Smooth muscle cell (in vitro differentiated cells): ENCODE data around the gene SLC4A9. TPM values are rescaled to one million over a fixed set of nuclear protein-coding genes. Genes with fewer than 3 reads are reported as not detected.
A peak's percentile ranks its signal among the peaks of the same experiment; 100 is the strongest.

Experiments
- DNase-seq: peaks from one replicate; lab custom pipeline; 2025; ENCODE audit not compliant: unreplicated experiment; lab: John Stamatoyannopoulos, UW
- H2AFZ ChIP-seq: fragments of 200-600 bp; sonication (generic); 2 replicates; pipeline ENCODE4 v1.6.0; 2016; ENCODE audit warnings: antibody characterized with exemption, low read depth, mild to moderate bottlenecking
- H3F3A ChIP-seq: fragments of 200-600 bp; sonication (generic); 2 replicates; pipeline ENCODE4 v1.6.0; 2017; ENCODE audit warnings: antibody characterized with exemption, low read depth
- H3K27ac ChIP-seq: fragments of 200-600 bp; sonication (generic); 2 replicates; pipeline ENCODE4 v1.5.1; 2016; ENCODE audit warnings: low read depth, mild to moderate bottlenecking
- H3K27me3 ChIP-seq: fragments of 200-600 bp; sonication (generic); 2 replicates; pipeline ENCODE4 v1.6.1; 2016; ENCODE audit warnings: low read depth, mild to moderate bottlenecking
- H3K36me3 ChIP-seq: fragments of 200-600 bp; sonication (generic); 2 replicates; pipeline ENCODE4 v1.5.1; 2016; ENCODE audit warnings: low read depth
- H3K4me1 ChIP-seq: fragments of 200-600 bp; sonication (generic); 2 replicates; pipeline ENCODE4 v1.5.1; 2016; ENCODE audit warnings: low read depth
- H3K4me2 ChIP-seq: fragments of 200-600 bp; sonication (generic); 2 replicates; pipeline ENCODE4 v1.6.0; 2016; ENCODE audit warnings: mild to moderate bottlenecking
- H3K4me3 ChIP-seq: fragments of 200-600 bp; sonication (generic); 2 replicates; pipeline ENCODE4 v1.5.1; 2016; ENCODE audit warnings: mild to moderate bottlenecking
- H3K79me2 ChIP-seq: fragments of 200-600 bp; sonication (generic); 2 replicates; pipeline ENCODE4 v1.6.0; 2016; ENCODE audit warnings: low read depth, mild to moderate bottlenecking
- H3K9ac ChIP-seq: fragments of 200-600 bp; sonication (generic); 2 replicates; pipeline ENCODE4 v1.6.0; 2016; ENCODE audit warnings: low read depth
- H3K9me3 ChIP-seq: fragments of 200-600 bp; sonication (generic); replicated peaks from 2 replicates; pipeline ENCODE4 v1.5.1; 2016; ENCODE audit warnings: low read depth
- H4K20me1 ChIP-seq: fragments of 200-600 bp; sonication (generic); 2 replicates; pipeline ENCODE4 v1.6.0; 2016; ENCODE audit warnings: low read depth
- CTCF ChIP-seq: fragments of 200-600 bp; sonication (generic); IDR thresholded peaks from 2 replicates; pipeline ENCODE4 v1.5.1; 2017; ENCODE audit warnings: borderline replicate concordance, mild to moderate bottlenecking, antibody characterized with exemption; ENCODE audit not compliant: insufficient read depth, poor library complexity, severe bottlenecking
- WGBS: methylation state at CpG from one replicate; pipeline ENCODE4 v1.1.7; 2016; ENCODE audit warnings: low lambda C conversion rate; 5-methylcytosine and 5-hydroxymethylcytosine counted together
- polyA plus RNA-seq: library from polyadenylated mRNA; unstranded; fragments of >200 nt; fragmentation: Nextera tagmentation; extraction: Ambion mirVana; gene quantifications from 2 replicates; pipeline ENCODE4 v1.2.1, GENCODE V29; 2016
- total RNA-seq: library from RNA; depleted of rRNA; stranded (reverse); fragments of >200 nt; gene quantifications from 2 replicates; pipeline ENCODE4 v1.2.3, GENCODE V29; 2014

Gene SLC4A9
- total and polyA plus RNA-seq, 2 experiments from 2014 or later = not detected

GRCh38 chr5:140362875-140363630 lies 3.1 kb downstream of the SLC4A9 start:
- H3F3A ChIP-seq = no peaks in the 10 kb centered on the region
- no peak overlapping the region for H3K27ac ChIP-seq
- H3K9ac ChIP-seq = no peak overlapping the region
- peak overlapping the region; percentile 48 for H3K4me3 ChIP-seq
- DNase-seq = peak; percentile 33
- no peaks in the 10 kb centered on the region for H3K27me3 ChIP-seq
- no peaks in the 10 kb centered on the region for H3K79me2 ChIP-seq
- 15% methylated on average over 29 of the region's 29 CpGs for WGBS
- no peaks in the 10 kb centered on the region for H3K4me1 ChIP-seq
- H2AFZ ChIP-seq = peak overlapping the region; percentile 96
- H3K4me2 ChIP-seq = peak overlapping the region; percentile 95
- peak; percentile 92 for TF ChIP-seq CTCF
- no peaks in the 10 kb centered on the region for H3K9me3 ChIP-seq
- no peaks in the 10 kb centered on the region for H3K36me3 ChIP-seq
- no peaks in the 10 kb centered on the region for H4K20me1 ChIP-seq

GRCh38 chr5:140363631-140364471 lies 3.9 kb downstream of the SLC4A9 start:
- Histone ChIP-seq H3K36me3 (no peaks in the 10 kb centered on the region), H2AFZ (peak overlapping the region; percentile 96), H3K79me2 (no peaks in the 10 kb centered on the region), H3K27me3 (no peaks in the 10 kb centered on the region), H3K4me2 (peak overlapping the region; percentile 95), H3K9ac (no peak overlapping the region), H3K4me3 (peak overlapping the region; percentile 48), H3K9me3 (no peaks in the 10 kb centered on the region), H3K27ac (no peak overlapping the region), H3F3A (no peaks in the 10 kb centered on the region), H3K4me1 (no peaks in the 10 kb centered on the region), H4K20me1 (no peaks in the 10 kb centered on the region)
- no peak for TF ChIP-seq CTCF
- no peak for DNase-seq
- WGBS = 69% methylated on average over 20 of the region's 20 CpGs

- Histone ChIP-seq H3K4me1 (no peaks in the 10 kb centered on the region), H3K4me2 (no peak overlapping the region), H3K36me3 (no peaks in the 10 kb centered on the region), H3K9ac (no peak overlapping the region), H3K27me3 (no peaks in the 10 kb centered on the region), H3K4me3 (no peak overlapping the region), H3K79me2 (no peaks in the 10 kb centered on the region), H2AFZ (no peak overlapping the region), H3K9me3 (no peaks in the 10 kb centered on the region), H3K27ac (no peak overlapping the region), H4K20me1 (no peaks in the 10 kb centered on the region), H3F3A (no peaks in the 10 kb centered on the region)
- TF ChIP-seq CTCF = no peak
- no peak for DNase-seq
- WGBS = 95% methylated on average over 3 of the region's 3 CpGs
Measured at GRCh38 chr5:140364472-140364765, 4.4 kb downstream of the SLC4A9 start.
